ENCODE measurements around the gene FOXC2.

The FOXC2 gene

GRCh38 chr16:86590501-86591144 lies 24.0 kb downstream of the FOXC2 start:
- peak; percentile 76 for DNase-seq (ENCODE audit: low read depth)

GRCh38 chr16:86591270-86591669 lies 24.6 kb downstream of the FOXC2 start:
- no peak for DNase-seq (ENCODE audit: low read depth)

DNA sequence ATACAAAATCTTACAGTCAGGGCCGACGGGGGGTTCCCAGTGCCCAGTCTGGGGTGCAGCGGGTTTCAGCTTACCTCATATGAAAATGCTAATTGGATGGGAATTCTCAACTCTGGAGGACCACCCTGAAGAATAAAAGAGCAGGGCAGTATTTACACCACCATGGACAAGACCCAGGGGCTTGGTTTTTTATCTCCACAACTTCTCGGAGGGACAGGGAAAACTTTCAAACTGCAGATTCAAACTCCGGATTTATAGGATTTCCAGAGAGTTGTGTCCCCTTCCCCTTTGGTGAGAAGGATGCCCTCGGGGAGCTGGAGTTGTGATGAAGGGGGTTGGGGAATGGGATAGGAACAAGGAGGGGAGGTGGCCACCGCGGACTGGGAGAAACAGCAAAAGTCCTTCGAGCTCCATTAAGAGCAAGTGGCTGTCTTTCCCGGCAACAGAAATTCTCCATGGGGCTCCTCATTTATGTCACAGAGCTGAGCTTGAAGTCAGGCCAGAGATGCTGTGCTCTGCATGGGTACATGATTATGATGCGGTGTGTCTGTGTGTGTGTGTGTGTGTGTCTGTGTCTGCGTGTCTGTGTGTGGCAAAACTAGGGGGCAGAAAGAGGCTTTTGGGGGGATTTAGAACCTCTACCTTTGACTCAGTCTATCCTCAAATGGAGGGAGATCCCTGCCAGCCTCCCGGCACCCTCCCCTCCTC lies 27.4 kb downstream of the FOXC2 start:
- DNase-seq (ENCODE audit: low read depth) = no peak

DNA sequence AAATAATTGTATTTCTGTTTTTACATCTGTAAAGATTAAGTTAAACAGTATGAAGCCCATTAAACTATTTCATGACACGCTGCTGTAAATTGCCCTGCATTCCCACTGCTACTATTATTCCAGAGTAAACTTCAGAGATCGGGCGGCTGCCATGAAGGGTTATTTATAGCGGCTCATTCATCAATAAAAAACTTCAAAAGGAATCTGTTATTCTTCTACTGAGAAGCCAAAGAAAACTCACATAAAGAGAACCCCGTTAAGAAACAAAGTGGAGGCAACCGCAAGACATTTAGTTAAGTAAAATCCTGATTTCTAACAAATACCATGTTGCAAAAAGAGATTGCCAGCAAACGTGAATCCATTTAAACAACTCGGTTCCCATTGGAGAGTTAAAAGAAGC lies 28.1 kb downstream of the FOXC2 start:
- DNase-seq (ENCODE audit: low read depth) = no peak

DNA sequence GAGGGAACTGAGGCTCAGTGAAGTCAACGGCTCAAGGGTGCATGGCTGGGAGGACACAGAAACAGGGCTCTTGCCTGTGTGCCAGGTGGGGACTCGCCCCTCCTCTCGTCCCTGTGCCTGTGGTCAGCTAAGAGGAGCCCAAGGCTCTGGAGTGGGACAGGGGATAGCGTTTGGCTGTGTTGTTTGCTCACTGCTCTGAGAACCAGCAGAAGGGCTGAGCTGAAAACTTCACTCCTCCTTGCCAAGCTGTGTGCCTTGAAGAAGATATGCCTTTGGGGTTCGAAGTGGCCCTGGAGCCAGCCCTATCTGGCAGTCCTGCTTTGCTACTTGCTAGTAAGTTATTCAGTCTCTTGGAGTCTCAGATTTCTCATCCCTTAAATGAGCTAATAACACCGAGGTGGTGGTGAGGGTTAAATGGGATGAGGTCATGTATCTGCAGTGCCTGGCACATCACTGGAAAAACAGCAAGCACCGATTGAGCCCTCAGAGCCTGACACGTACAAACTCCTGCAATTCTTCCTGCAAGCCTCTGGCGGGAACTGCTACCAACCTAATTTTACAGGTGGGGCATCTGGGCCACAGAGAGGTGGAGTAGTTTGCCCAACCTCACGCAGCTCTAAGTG lies 29.5 kb downstream of the FOXC2 start:
- DNase-seq (ENCODE audit: low read depth) = no peak

DNA sequence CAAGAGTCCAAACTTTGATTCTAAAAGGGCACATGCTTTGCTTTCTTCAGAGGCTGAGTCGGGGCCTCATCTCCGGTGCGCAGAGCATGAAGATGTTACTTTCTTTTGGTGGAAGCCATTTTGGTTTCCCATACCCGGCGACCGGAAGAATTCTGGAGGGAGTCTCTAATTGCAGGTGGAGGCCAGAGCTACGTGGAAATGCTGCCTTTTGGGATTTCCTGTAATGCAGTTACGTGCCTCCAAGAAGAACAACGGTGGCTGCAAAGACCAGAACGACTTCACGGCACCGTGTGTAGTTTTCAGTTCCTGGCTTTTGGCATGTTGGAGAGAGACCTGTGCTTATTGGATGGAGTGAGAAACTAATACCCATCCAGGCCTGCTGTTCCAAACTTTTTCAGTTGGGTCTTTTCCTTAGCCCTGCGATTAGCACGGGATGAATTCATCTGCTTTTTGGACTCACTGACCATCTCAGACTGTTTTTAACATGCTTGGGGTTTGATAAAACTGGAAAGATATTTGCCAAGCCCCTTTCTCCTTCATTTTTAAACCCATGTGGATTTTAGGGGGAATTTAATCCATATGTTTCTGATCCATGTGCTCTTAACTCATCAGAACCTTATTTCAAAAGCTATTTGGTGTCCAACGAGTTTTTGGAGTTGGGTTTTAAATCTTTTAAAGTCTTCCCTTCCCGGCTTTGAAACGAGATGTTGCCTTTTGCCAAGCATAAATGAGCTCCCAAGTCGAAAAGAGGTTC lies 30.7 kb downstream of the FOXC2 start:
- no peak for DNase-seq (ENCODE audit: low read depth)

GRCh38 chr16:86597880-86598606 lies 31.4 kb downstream of the FOXC2 start:
- no peak for DNase-seq (ENCODE audit: low read depth)

DNA sequence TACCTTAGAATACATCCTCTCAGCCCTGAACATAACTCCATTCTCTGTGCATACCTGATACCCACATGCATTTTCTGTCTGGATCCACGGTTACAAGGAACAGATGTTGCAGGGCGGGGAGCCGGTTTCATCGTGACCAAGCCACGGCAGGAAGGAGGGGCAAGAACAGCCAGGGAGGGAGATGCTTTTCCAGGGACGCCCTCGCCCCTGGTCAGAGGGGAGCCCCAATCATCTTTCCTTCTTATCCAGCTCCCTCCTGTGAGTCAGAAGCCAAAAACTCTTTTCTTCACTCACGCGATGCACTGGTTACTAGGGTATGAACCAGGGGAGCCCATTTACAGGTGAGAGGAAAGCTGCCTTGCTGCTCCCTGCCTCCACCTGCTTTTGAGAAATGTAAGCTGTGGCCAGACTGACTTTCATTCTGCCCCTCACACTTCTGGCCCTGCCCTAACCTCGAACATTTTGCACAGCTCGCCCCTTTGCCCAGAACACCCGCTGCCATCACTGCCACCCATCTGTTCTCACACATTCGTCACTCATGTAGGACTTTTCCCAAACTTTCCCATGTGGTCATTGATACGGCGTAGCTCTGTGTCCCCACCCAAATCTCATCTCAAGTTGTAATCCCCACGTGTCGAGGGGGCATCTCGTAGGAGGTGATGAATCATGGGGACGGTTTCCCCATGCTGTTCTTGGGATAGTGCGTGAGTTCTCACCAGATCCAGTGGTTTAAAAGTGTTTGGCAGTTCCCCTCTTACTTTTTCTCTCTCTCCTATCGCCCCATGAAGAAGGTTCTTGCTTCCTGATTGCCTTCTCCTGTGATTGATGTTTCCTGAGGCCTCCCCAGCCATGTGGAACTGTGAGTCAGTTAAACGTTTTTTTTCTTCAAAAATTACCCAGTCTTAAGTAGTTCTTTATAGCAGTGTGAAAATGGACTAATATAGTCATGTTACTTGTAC lies 32.3 kb downstream of the FOXC2 start:
- DNase-seq (ENCODE audit: low read depth) = no peak

DNA sequence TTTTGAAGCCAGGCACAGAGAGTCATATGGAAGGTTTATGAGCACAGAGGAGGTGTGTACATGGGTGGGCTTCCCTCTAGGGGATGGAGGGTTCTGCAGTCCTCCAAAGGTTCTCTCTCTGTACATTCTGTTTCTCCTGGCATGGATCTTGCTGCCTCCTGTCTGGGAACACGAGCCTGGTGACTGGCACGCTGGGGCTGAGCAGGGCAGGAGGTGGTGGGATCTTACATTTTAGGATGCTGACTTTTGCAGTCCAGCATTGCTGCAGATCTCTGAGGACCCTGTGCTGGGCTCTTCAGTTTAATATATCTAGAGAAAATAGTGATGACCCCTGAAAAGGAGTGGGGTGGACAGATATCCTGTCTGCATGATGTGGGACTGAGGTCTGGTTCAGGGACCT lies 34.7 kb downstream of the FOXC2 start:
- no peak for DNase-seq (ENCODE audit: low read depth)

- no peak for DNase-seq (ENCODE audit: low read depth)
These were observed 35.9 kb downstream of the FOXC2 start for GRCh38 chr16:86602521-86602920.

DNA sequence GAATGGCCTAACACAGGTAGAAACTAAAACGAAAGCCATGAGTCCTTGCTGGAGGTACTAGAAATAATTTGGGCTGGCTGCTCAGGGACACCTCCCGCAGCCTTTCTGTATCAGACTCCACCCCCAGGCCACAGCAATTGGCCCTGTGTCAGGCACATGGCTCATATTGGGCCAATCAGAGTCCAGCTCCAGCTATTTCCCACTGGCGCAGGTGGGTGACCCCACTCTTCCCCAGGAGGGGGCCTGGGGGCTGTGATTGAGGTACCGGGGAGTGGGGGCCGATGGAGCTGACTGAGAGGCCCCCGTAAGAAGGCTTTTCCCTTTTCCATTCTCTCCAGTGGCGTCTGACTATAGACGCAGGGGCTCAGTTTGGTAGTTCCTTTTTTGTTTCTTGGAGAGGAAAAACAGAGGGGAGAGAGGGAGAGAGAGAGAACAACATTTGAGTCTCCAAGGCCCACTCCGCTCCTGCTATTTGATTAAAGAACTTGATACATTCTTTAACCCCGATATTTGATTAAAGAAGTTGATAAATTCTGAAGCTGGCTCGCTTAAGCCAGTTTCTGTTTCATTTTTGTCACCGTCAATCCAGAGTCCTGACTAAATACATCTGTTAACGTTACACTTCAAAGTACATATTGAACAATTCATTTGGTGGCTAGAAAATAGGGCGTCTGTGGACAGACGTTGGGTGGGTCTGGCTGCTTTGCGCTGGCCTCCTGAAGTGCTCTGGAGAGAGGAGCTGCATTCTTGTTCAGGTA lies 38.0 kb downstream of the FOXC2 start:
- DNase-seq (ENCODE audit: low read depth) = no peak

GRCh38 chr16:86605950-86606349 lies 39.3 kb downstream of the FOXC2 start:
- no peak for DNase-seq (ENCODE audit: low read depth)

GRCh38 chr16:86608301-86608747 lies 41.7 kb downstream of the FOXC2 start:
- DNase-seq (ENCODE audit: low read depth) = no peak

GRCh38 chr16:86609115-86609514 lies 42.5 kb downstream of the FOXC2 start:
- DNase-seq (ENCODE audit: low read depth) = no peak

- DNase-seq (ENCODE audit: low read depth) = no peak
These were observed 43.0 kb downstream of the FOXC2 start for GRCh38 chr16:86609661-86610060.

- DNase-seq (ENCODE audit: low read depth) = no peak
These were observed 44.3 kb downstream of the FOXC2 start for GRCh38 chr16:86610779-86611524.

- peak; percentile 76 for DNase-seq (ENCODE audit: low read depth)
These were observed 44.9 kb downstream of the FOXC2 start for GRCh38 chr16:86611525-86611855.

DNA sequence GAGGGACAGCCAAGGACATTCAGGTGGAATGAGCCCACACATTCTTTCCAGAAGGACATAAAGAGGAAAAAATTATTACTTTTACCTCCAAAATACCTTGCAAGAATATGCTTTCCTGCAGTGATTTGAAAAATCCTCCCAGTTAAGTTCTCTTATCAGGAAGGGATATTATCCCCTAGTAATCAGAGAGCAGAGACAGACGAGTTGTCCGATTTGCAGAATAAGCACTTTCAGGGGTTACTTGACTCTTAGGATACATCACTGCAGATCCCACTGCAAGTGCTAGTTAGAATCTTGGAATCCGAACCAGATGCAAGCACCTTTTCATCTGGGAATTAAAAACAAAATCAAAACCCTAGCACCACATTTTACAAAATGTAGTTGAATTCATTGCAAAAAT lies 45.3 kb downstream of the FOXC2 start:
- no peak for DNase-seq (ENCODE audit: low read depth)

DNA sequence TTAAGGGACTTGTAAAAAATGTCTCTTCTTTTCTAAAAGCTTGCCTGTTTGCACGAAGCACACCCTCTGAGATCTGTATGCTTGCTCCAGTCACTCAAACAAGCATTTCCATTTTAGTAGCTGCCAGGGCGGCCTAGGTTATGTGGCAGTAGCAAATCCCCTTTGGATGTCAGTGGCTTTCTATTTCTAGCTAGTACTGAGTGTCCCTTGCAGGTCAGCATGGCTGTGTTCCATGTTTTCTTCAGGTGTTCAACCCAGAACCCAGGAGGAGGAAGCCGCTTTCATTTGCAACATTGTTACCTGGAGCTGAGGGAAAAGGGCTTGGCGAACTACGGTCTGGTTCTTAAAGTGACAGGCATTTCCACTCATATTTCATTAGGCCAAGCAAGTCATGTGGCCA lies 48.1 kb downstream of the FOXC2 start:
- no peak for DNase-seq (ENCODE audit: low read depth)

Measured in stromal cell of bone marrow (primary cell).